DOHH2 (cell line): ENCODE measurements around the gene SCN4B.
A peak's percentile ranks its signal among the peaks of the same experiment; 100 is the strongest.

Source experiments
- H3F3A ChIP-seq: fragments of 200-600 bp; sonication (generic), shearing (Covaris generic); 2 replicates; pipeline ENCODE4 v1.6.0; 2016; ENCODE audit warnings: antibody characterized with exemption, mild to moderate bottlenecking; ENCODE audit not compliant: control insufficient read depth, insufficient read depth
- H3K27ac ChIP-seq: fragments of 200-600 bp; sonication (generic); 2 replicates; pipeline ENCODE4 v1.5.1; 2014; ENCODE audit warnings: low read depth, mild to moderate bottlenecking, low read length, moderate library complexity
- H3K27me3 ChIP-seq: fragments of 200-600 bp; sonication (generic); 2 replicates; pipeline ENCODE4 v1.6.1; 2014; ENCODE audit warnings: mild to moderate bottlenecking, low read length, mixed read lengths; ENCODE audit not compliant: control insufficient read depth
- H3K36me3 ChIP-seq: fragments of 200-600 bp; sonication (generic); 2 replicates; pipeline ENCODE4 v1.6.1; 2014; ENCODE audit warnings: mild to moderate bottlenecking, low read length, moderate library complexity, mixed read lengths; ENCODE audit not compliant: control insufficient read depth
- H3K4me1 ChIP-seq: fragments of 200-600 bp; sonication (generic); 2 replicates; pipeline ENCODE4 v1.6.1; 2014; ENCODE audit warnings: mild to moderate bottlenecking, low read length, mixed read lengths; ENCODE audit not compliant: control insufficient read depth
- H3K4me2 ChIP-seq: fragments of 200-600 bp; sonication (generic); 2 replicates; pipeline ENCODE4 v1.6.0; 2014; ENCODE audit warnings: mild to moderate bottlenecking, low read length, moderate library complexity
- H3K4me3 ChIP-seq: fragments of 200-600 bp; sonication (generic); 2 replicates; pipeline ENCODE4 v1.5.1; 2014; ENCODE audit warnings: mild to moderate bottlenecking, low read length, mixed read lengths
- H3K79me2 ChIP-seq: fragments of 200-600 bp; sonication (generic); 2 replicates; pipeline ENCODE4 v1.6.1; 2014; ENCODE audit warnings: mild to moderate bottlenecking, low read length, mixed read lengths; ENCODE audit not compliant: control insufficient read depth
- H3K9me2 ChIP-seq: fragments of 200-600 bp; sonication (generic); replicated peaks from 2 replicates; pipeline ENCODE4 v1.6.1; 2014; ENCODE audit warnings: mild to moderate bottlenecking, low read length, mixed read lengths; ENCODE audit not compliant: control insufficient read depth
- H3K9me3 ChIP-seq: fragments of 200-600 bp; sonication (generic); 2 replicates; pipeline ENCODE4 v1.6.1; 2014; ENCODE audit warnings: antibody characterized with exemption, low read length, mixed read lengths; ENCODE audit not compliant: control insufficient read depth, insufficient read depth
- H4K20me1 ChIP-seq: fragments of 200-600 bp; sonication (generic); 2 replicates; pipeline ENCODE4 v1.6.0; 2014; ENCODE audit warnings: low read depth, mild to moderate bottlenecking, antibody characterized with exemption, low read length, moderate library complexity; ENCODE audit not compliant: control insufficient read depth, insufficient read depth
- CTCF ChIP-seq: fragments of 200-600 bp; sonication (generic); IDR thresholded peaks from one replicate; pipeline ENCODE4 v1.5.1; 2014; ENCODE audit warnings: antibody characterized with exemption, mild to moderate bottlenecking, low read depth, low read length; ENCODE audit not compliant: poor library complexity, severe bottlenecking
- EZH2phosphoT487 ChIP-seq: fragments of 200-600 bp; sonication (generic); IDR thresholded peaks from 2 replicates; pipeline ENCODE4 v1.6.1; 2017; ENCODE audit warnings: borderline replicate concordance, mild to moderate bottlenecking, antibody characterized with exemption, low read length, moderate library complexity, mixed read lengths

SCN4B gene

GRCh38 chr11:118146554-118146953 lies 6.1 kb downstream of the SCN4B start:
- no peak overlapping the region for H3K4me2 ChIP-seq
- H3K9me2 ChIP-seq = no peaks in the 10 kb centered on the region
- no peak overlapping the region for H3K27ac ChIP-seq
- H3K36me3 ChIP-seq = no peaks in the 10 kb centered on the region
- TF ChIP-seq CTCF (no peak), EZH2phosphoT487 (no peak)
- no peaks in the 10 kb centered on the region for H4K20me1 ChIP-seq
- H3K4me1 ChIP-seq = peaks cover 11% of the 10 kb centered on the region; the same call in 1 of the 2 replicates
- H3K9me3 ChIP-seq = no peaks in the 10 kb centered on the region
- no peaks in the 10 kb centered on the region for H3K79me2 ChIP-seq
- peaks cover 70% of the 10 kb centered on the region for H3K27me3 ChIP-seq
- H3K4me3 ChIP-seq = no peak overlapping the region
- H3F3A ChIP-seq = no peaks in the 10 kb centered on the region

- peak overlapping the region; percentile 71 for H3K4me3 ChIP-seq
- no peaks in the 10 kb centered on the region for H4K20me1 ChIP-seq
- peaks cover 11% of the 10 kb centered on the region; the same call in 1 of the 2 replicates for H3K4me1 ChIP-seq
- H3F3A ChIP-seq = no peaks in the 10 kb centered on the region
- no peaks in the 10 kb centered on the region for H3K36me3 ChIP-seq
- H3K79me2 ChIP-seq = no peaks in the 10 kb centered on the region
- H3K27ac ChIP-seq = no peak overlapping the region
- peak overlapping the region; percentile 76 for H3K4me2 ChIP-seq
- peaks cover 73% of the 10 kb centered on the region for H3K27me3 ChIP-seq
- no peak for TF ChIP-seq EZH2phosphoT487
- TF ChIP-seq CTCF = peak; percentile 90
- H3K9me3 ChIP-seq = no peaks in the 10 kb centered on the region
- no peaks in the 10 kb centered on the region for H3K9me2 ChIP-seq
These were observed 7.1 kb downstream of the SCN4B start for GRCh38 chr11:118145285-118146227.

- TF ChIP-seq CTCF (no peak), EZH2phosphoT487 (no peak)
- H3K79me2 ChIP-seq = no peaks in the 10 kb centered on the region
- H3K27me3 ChIP-seq = peaks cover 77% of the 10 kb centered on the region
- no peak overlapping the region for H3K27ac ChIP-seq
- no peaks in the 10 kb centered on the region for H3K9me3 ChIP-seq
- H3K36me3 ChIP-seq = no peaks in the 10 kb centered on the region
- peak overlapping the region; percentile 76 for H3K4me2 ChIP-seq
- H4K20me1 ChIP-seq = no peaks in the 10 kb centered on the region
- no peaks in the 10 kb centered on the region for H3F3A ChIP-seq
- H3K4me1 ChIP-seq = peaks cover 11% of the 10 kb centered on the region; the same call in 1 of the 2 replicates
- no peaks in the 10 kb centered on the region for H3K9me2 ChIP-seq
- H3K4me3 ChIP-seq = peak overlapping the region; percentile 71
These were observed 8.0 kb downstream of the SCN4B start for GRCh38 chr11:118144301-118145268.
